ENCODE data around the gene COX6B1.
"Not testable (repeated sequence)": the region's sequence is repeated elsewhere in the genome, so short reads cannot be mapped to it uniquely, and the experiment has no call there.

COX6B1 gene

GRCh38 chr19:35665157-35665556 lies 17.0 kb downstream of the COX6B1 start:
- no peak for DNase-seq (ENCODE audit: low spot score)

GRCh38 chr19:35665604-35666003 lies 17.5 kb downstream of the COX6B1 start:
- no peak for DNase-seq (ENCODE audit: low spot score)

- no peak for DNase-seq (ENCODE audit: low spot score)
Observed at GRCh38 chr19:35666251-35666913, 18.3 kb downstream of the COX6B1 start, which contains the start of gene UPK1A. UPK1A (plus strand) TSS chr19:35666517; CDS start chr19:35666813, 296 bp downstream.

DNA sequence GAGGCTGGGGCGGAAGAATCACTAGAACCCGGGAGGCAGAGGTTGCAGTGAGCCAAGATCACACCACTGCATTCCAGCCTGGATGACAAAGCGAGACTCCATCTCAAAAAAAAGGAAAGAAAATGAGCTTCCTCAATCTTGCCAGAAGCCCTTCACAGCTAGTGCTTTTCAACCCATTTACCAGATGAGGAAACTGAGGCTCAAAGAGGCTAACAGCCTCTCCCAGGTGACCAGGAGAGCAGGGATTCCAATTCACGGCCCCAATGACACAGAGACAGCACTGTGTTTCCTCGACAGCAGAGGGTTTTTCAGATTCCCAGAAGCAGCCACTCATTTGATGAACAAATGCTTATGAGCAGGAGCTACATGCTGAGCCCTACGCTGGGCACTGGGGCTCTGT lies 21.4 kb downstream of the COX6B1 start:
- DNase-seq (ENCODE audit: low spot score) = no peak

GRCh38 chr19:35669974-35670373 lies 21.9 kb downstream of the COX6B1 start:
- no peak for DNase-seq (ENCODE audit: low spot score)

GRCh38 chr19:35670686-35671085 lies 22.6 kb downstream of the COX6B1 start:
- DNase-seq (ENCODE audit: low spot score) = no peak

DNA sequence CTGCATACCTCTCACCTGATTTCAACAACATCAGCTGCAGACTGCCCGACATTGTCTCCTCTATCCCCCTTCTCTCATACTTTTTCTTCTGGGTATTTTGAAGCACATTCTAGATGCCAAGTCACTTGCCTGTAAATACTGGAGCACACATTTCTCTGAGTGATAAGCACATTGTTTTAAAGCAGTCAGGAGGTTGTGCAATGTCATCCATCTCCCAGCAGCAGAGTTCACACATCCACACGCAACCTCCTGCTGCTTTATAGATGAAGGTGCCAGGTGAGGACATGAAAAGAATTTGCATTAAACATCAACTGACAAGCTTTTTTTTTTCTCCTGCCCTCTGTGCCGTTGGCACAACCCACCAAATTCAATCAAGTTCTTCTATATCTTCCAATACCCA lies 23.7 kb downstream of the COX6B1 start:
- DNase-seq (ENCODE audit: low spot score) = no peak

GRCh38 chr19:35673121-35673804 lies 25.1 kb downstream of the COX6B1 start:
- peak; percentile 27 for DNase-seq (ENCODE audit: low spot score)

DNA sequence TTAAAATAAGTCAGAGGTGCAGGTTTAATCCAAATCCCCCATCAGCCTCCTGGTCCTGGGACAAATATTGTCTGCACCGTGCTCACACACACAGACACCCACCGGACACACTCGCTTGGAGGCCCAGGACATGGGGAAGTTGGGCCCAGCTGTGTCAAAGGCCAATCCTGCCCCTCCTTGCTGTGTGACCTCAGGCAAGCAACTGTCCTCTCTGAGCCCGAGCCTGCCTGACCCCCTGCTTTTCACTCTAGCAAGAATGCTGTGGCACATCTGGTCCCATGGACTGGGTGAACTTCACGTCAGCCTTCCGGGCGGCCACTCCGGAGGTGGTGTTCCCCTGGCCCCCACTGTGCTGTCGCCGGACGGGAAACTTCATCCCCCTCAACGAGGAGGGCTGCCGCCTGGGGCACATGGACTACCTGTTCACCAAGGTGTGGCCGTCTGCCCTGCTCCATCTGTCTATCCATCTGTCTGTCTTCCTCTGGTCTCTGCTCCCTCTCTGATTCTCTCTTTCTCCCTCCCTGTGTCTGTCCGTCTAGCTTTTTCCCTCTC lies 27.5 kb downstream of the COX6B1 start:
- DNase-seq (ENCODE audit: low spot score) = no peak

GRCh38 chr19:35689836-35690235 lies 41.7 kb downstream of the COX6B1 start:
- DNase-seq (ENCODE audit: low spot score) = no peak

GRCh38 chr19:35691106-35691505 lies 43.0 kb downstream of the COX6B1 start:
- not testable (repeated sequence) for DNase-seq (ENCODE audit: low spot score)

- no peak for DNase-seq (ENCODE audit: low spot score)
Observed at GRCh38 chr19:35692010-35692409, 43.9 kb downstream of the COX6B1 start.

DNA sequence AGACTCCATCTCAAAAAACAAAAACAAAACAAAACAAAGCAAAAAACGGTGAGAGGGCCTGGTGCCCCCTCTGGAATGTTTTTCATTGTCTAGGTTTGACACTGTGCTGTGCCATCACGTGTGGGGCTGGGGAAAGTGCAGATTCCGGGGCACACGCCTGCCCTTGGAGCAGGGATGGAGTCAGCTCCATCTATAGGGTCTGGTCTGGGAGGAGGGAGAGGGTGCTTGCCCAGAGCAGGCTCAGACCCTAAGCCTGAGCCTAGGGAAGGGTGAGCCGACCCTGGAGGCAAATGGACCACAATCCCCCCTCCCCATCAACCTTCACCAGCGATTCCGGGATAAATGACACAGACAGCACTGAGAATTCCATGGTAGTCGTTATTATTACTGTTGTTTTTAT lies 45.3 kb downstream of the COX6B1 start:
- no peak for DNase-seq (ENCODE audit: low spot score)

DNA sequence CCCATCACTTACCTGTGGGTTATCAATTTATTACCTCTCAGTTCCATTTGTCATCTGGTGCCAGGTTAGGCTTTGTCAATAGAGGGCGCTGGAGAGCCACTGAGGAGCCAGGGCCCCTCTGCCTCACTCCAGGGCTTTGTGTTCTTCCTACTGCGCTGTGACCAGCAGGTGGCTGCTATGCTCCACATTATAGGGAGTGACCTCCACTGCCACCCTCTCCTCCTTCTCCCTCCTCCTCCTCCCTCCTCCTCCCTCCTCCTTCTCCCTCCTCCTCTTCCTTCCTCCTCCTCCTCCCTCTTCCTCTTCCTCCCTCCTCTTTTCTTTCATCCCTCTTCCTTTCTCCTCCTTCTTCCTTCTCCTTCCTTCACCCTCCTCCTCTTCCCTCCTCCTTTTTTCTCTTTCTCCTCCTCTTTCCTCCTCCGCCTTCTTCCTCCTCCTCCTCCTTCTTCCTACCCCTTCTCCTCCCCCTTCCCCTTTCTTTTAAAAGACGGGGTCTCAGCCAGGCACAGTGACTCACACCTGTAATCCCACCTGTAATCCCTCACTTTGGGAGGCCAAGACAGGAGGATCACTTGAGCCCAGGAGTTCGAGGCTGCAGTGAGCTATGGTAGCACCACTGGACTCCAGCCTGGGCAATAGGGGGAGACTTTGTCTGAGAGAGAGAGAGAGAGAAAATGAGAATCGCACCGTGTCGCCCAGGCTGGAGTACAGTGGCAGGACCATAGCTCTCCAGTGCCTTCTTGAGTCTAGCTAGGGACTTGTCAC lies 45.9 kb downstream of the COX6B1 start:
- DNase-seq (ENCODE audit: low spot score) = peak; percentile 90

DNA sequence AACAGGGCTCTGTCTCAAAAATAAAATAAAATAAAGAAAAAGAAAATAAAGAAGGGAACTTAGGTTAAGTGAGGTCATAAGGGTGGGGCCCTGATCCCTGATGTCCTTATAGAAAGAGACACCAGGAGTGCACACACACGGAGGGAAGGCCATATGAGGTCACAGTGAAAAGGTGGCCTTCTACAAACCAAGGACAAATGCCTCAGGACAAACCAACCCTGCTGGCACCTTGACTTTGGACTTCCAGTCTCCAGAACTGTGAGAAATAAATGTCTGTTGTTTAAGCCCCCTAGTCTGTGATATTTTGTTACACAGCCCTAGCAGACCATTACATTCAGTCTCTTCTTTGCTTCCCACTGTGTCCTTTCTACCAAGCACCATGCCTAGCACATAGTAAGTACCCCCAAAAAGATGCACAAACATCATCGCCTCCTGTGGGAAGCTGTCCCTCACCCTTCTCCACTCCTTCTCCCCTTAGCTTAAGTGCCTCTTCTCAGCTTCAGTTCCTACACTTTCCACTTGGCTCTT lies 47.8 kb downstream of the COX6B1 start:
- no peak for DNase-seq (ENCODE audit: low spot score)

DNA sequence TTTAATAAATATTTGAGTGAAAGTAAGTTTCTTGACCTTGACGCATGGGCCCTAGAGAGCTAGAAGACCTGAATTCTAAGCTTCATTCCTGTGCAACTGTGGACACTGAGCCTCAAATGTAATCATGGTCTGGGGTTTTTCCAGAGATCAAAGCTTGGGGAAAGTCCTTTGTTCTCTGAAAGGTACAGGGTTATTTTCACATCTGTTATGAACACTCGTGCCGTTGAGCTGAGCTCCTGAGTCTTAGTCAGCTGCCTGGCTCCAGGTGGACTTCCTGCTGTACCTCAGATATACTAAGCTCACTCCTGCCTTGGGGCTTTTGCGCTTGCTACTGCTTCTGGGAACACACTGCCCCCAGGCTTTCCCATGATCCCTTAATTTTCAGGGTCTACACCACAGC lies 48.7 kb downstream of the COX6B1 start:
- no peak for DNase-seq (ENCODE audit: low spot score)

GRCh38 chr19:35702223-35703012 lies 54.3 kb downstream of the COX6B1 start:
- peak; percentile 95 for DNase-seq (ENCODE audit: low spot score)

DNA sequence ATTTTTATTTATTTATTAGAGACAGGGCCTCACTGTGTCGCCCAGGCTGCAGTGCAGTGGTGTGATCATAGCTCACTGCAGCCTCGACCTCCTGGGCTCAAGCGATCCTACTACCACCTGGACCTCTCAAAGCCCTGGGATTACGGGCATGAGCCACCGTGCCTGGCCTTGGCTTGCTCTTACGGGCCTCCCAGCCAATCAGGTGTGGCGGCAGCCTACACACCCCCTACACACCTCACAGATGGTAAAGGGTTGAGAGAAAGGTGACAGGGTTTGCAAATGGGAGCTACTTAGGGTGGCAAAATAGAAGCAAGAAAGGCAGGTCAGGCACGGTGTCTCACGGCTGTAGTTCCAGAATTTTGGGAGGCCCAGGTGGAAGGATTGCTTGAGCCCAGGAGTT lies 55.2 kb downstream of the COX6B1 start:
- DNase-seq (ENCODE audit: low spot score) = no peak

DNA sequence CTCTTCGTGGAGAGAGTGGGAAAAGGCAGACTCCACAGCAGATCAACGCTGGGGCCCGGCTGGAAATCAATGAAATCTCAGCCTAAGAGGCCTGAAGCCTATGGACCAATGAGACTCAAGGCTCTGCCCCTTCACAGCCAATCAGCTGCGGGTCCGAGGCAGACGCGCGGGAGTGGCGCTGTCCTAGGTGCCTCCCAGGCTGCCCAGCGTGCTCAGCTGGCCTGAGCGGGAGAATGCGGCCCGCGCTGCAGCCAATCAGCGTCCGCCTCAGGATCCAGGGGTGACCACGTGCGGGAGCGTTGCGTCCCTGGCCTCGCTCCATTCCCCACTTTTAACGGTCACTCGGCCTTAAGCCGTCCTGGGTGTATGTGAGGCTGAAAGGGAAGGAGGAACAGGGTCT lies 56.1 kb downstream of the COX6B1 start, which contains the start of gene ZBTB32:
Gene ZBTB32, plus strand, starts transcription at position 341 of the 400 bp plus-strand sequence. CDS start 10,069 bp downstream, outside the sequence.
- DNase-seq (ENCODE audit: low spot score) = no peak

All from CD4-positive, alpha-beta T cell treated with Interleukin-6 at 100 ng/mL for 8 hours (primary cell).